Type B pancreatic cell (in vitro differentiated cells): ENCODE measurements around the gene RPA3. TPM values are rescaled to one million over a fixed set of nuclear protein-coding genes. Genes with fewer than 3 reads are reported as not detected.
"Not testable (repeated sequence)": the region's sequence is repeated elsewhere in the genome, so short reads cannot be mapped to it uniquely, and the experiment has no call there.

Source experiments
- DNase-seq: peaks from one replicate; pipeline ENCODE4 v3.0.0; 2021; ENCODE audit warnings: mixed read lengths; ENCODE audit not compliant: unreplicated experiment; ENCODE audit errors: extremely low spot score
- H3K27ac Mint-ChIP-seq: 2 replicates; pipeline ENCODE4 v1.8.0; 2021; ENCODE audit warnings: mild to moderate bottlenecking, mixed read lengths
- H3K27me3 Mint-ChIP-seq: 2 replicates; pipeline ENCODE4 v1.8.0; 2021; ENCODE audit warnings: mixed read lengths
- H3K36me3 Mint-ChIP-seq: 2 replicates; pipeline ENCODE4 v1.8.0; 2021; ENCODE audit warnings: mixed read lengths
- H3K4me1 Mint-ChIP-seq: one replicate; pipeline ENCODE4 v1.8.0; 2021; ENCODE audit warnings: mixed read lengths; ENCODE audit not compliant: unreplicated experiment
- H3K4me3 Mint-ChIP-seq: 2 replicates; pipeline ENCODE4 v1.8.0; 2021; ENCODE audit warnings: mild to moderate bottlenecking, mixed read lengths
- H3K9me3 Mint-ChIP-seq: 2 replicates; pipeline ENCODE4 v1.8.0; 2021; ENCODE audit warnings: mixed read lengths
- CTCF ChIP-seq: fragments of 200-600 bp; sonication (generic); conservative IDR thresholded peaks from 2 replicates; pipeline ENCODE4 v1.5.0; 2021; ENCODE audit warnings: antibody characterized with exemption, mild to moderate bottlenecking
- total RNA-seq: library from RNA; stranded (reverse); gene quantifications from 2 replicates; pipeline ENCODE4 v1.2.1, GENCODE V29; 2021; ENCODE audit warnings: low replicate concordance

RPA3 gene
- total RNA-seq, 1 donor from 2014 or later, result 42.3 TPM

GRCh38 chr7:7665031-7665430 is 53.4 kb downstream of the RPA3 start:
- Mint-ChIP-seq H3K36me3 (no peaks in the 10 kb centered on the region), H3K9me3 (peaks cover 10% of the 10 kb centered on the region), H3K27ac (no peak overlapping the region), H3K27me3 (no peaks in the 10 kb centered on the region), H3K4me1 (peaks cover 10% of the 10 kb centered on the region), H3K4me3 (no peak overlapping the region)
- no peak for DNase-seq
- no peak for TF ChIP-seq CTCF

DNA sequence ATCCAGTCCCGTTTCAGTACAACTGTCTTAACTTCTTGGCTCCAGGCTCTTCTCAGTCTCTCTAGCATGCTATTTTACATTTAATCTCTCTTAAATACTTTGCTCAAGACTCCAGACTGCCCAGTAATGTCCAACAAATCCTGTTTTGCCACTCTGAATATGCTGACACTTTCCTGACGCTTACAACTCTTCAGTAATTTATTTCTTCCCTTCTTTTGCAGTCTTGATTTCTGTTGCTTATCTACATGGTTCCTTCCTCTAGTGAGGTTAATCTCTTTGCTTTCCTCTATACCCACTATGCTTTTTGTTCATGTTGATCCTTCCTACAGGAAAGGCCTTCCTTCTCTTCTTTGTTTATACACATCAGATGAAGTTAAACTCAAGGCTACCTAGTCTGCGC is 54.1 kb downstream of the RPA3 start:
- H3K27ac Mint-ChIP-seq, result peak overlapping the region; percentile 60

GRCh38 chr7:7662527-7662926 is 55.9 kb downstream of the RPA3 start:
- Mint-ChIP-seq H3K36me3 (peaks cover 8% of the 10 kb centered on the region), H3K27ac (no peak overlapping the region), H3K4me3 (no peak overlapping the region), H3K9me3 (peaks cover 8% of the 10 kb centered on the region), H3K4me1 (peaks cover 10% of the 10 kb centered on the region), H3K27me3 (no peaks in the 10 kb centered on the region)
- DNase-seq, result no peak
- peak; percentile 58 for TF ChIP-seq CTCF

More for the DNA sequence above, 54.1 kb downstream of the RPA3 start:
- TF ChIP-seq CTCF, result no peak
- Mint-ChIP-seq H3K9me3 (peaks cover 7% of the 10 kb centered on the region), H3K36me3 (no peaks in the 10 kb centered on the region), H3K27me3 (no peaks in the 10 kb centered on the region), H3K4me3 (peak overlapping the region; percentile 1), H3K4me1 (peaks cover 10% of the 10 kb centered on the region)
- no peak for DNase-seq

GRCh38 chr7:7656459-7656858 is 61.9 kb downstream of the RPA3 start:
- peaks cover 15% of the 10 kb centered on the region for H3K9me3 Mint-ChIP-seq
- DNase-seq, H3K4me1 Mint-ChIP-seq, H3K27ac Mint-ChIP-seq, H3K27me3 Mint-ChIP-seq, H3K4me3 Mint-ChIP-seq: not testable (repeated sequence)
- H3K36me3 Mint-ChIP-seq, result peaks cover 16% of the 10 kb centered on the region

- Mint-ChIP-seq H3K9me3 (peaks cover 10% of the 10 kb centered on the region), H3K27ac (no peak overlapping the region), H3K27me3 (no peaks in the 10 kb centered on the region), H3K36me3 (peaks cover 16% of the 10 kb centered on the region), H3K4me3 (no peak overlapping the region), H3K4me1 (peaks cover 6% of the 10 kb centered on the region)
- TF ChIP-seq CTCF, result no peak
- no peak for DNase-seq
Measured at GRCh38 chr7:7654964-7655715, 63.3 kb downstream of the RPA3 start.

DNA sequence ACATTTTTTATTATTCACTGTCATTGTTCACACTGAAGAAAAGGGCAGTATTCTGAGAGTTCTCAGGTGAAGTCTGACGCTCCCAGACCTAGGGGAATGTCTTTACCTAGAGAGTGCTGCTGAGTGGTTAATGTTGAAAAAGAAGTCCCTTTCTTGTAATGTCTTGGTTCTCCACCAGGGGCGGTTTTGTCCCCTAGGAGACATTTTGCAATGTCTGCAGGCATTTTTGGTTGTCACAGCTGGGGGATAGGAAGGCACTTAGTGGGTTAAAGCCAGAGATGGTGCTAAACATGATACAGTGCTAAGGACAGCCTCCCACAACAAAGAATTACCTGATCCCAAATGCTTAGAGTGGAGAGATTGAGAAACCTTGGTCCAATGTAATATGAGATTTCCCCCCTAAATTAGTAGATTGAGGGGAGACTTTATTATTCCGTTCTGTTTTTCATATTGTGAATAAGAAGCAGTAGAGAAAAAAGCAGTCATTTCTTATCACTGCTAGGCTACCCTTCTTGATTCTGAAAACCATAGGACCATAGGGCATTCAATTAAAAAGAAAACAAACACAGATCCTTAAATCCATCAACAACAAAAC is 64.7 kb downstream of the RPA3 start:
- no peak for DNase-seq
- H3K4me1 Mint-ChIP-seq, result peaks cover 6% of the 10 kb centered on the region
- TF ChIP-seq CTCF, result peak; percentile 75
- H3K27ac Mint-ChIP-seq, result no peak overlapping the region
- H3K36me3 Mint-ChIP-seq, result peaks cover 16% of the 10 kb centered on the region
- peaks cover 10% of the 10 kb centered on the region for H3K9me3 Mint-ChIP-seq
- no peak overlapping the region for H3K4me3 Mint-ChIP-seq
- no peaks in the 10 kb centered on the region for H3K27me3 Mint-ChIP-seq
